Smooth muscle cell (in vitro differentiated cells): ENCODE data around the gene UGT1A10. TPM values are rescaled to one million over a fixed set of nuclear protein-coding genes. Genes with fewer than 3 reads are reported as not detected.

Experiments used
- DNase-seq: peaks from one replicate; lab custom pipeline; 2025; ENCODE audit not compliant: unreplicated experiment; lab: John Stamatoyannopoulos, UW
- H2AFZ ChIP-seq: fragments of 200-600 bp; sonication (generic); 2 replicates; pipeline ENCODE4 v1.6.0; 2016; ENCODE audit warnings: antibody characterized with exemption, low read depth, mild to moderate bottlenecking
- H3F3A ChIP-seq: fragments of 200-600 bp; sonication (generic); 2 replicates; pipeline ENCODE4 v1.6.0; 2017; ENCODE audit warnings: antibody characterized with exemption, low read depth
- H3K27ac ChIP-seq: fragments of 200-600 bp; sonication (generic); 2 replicates; pipeline ENCODE4 v1.5.1; 2016; ENCODE audit warnings: low read depth, mild to moderate bottlenecking
- H3K27me3 ChIP-seq: fragments of 200-600 bp; sonication (generic); 2 replicates; pipeline ENCODE4 v1.6.1; 2016; ENCODE audit warnings: low read depth, mild to moderate bottlenecking
- H3K36me3 ChIP-seq: fragments of 200-600 bp; sonication (generic); 2 replicates; pipeline ENCODE4 v1.5.1; 2016; ENCODE audit warnings: low read depth
- H3K4me1 ChIP-seq: fragments of 200-600 bp; sonication (generic); 2 replicates; pipeline ENCODE4 v1.5.1; 2016; ENCODE audit warnings: low read depth
- H3K4me2 ChIP-seq: fragments of 200-600 bp; sonication (generic); 2 replicates; pipeline ENCODE4 v1.6.0; 2016; ENCODE audit warnings: mild to moderate bottlenecking
- H3K4me3 ChIP-seq: fragments of 200-600 bp; sonication (generic); 2 replicates; pipeline ENCODE4 v1.5.1; 2016; ENCODE audit warnings: mild to moderate bottlenecking
- H3K79me2 ChIP-seq: fragments of 200-600 bp; sonication (generic); 2 replicates; pipeline ENCODE4 v1.6.0; 2016; ENCODE audit warnings: low read depth, mild to moderate bottlenecking
- H3K9ac ChIP-seq: fragments of 200-600 bp; sonication (generic); 2 replicates; pipeline ENCODE4 v1.6.0; 2016; ENCODE audit warnings: low read depth
- H3K9me3 ChIP-seq: fragments of 200-600 bp; sonication (generic); replicated peaks from 2 replicates; pipeline ENCODE4 v1.5.1; 2016; ENCODE audit warnings: low read depth
- H4K20me1 ChIP-seq: fragments of 200-600 bp; sonication (generic); 2 replicates; pipeline ENCODE4 v1.6.0; 2016; ENCODE audit warnings: low read depth
- CTCF ChIP-seq: fragments of 200-600 bp; sonication (generic); IDR thresholded peaks from 2 replicates; pipeline ENCODE4 v1.5.1; 2017; ENCODE audit warnings: borderline replicate concordance, mild to moderate bottlenecking, antibody characterized with exemption; ENCODE audit not compliant: insufficient read depth, poor library complexity, severe bottlenecking
- WGBS: methylation state at CpG from one replicate; pipeline ENCODE4 v1.1.7; 2016; ENCODE audit warnings: low lambda C conversion rate; 5-methylcytosine and 5-hydroxymethylcytosine counted together
- polyA plus RNA-seq: library from polyadenylated mRNA; unstranded; fragments of >200 nt; fragmentation: Nextera tagmentation; extraction: Ambion mirVana; gene quantifications from 2 replicates; pipeline ENCODE4 v1.2.1, GENCODE V29; 2016
- total RNA-seq: library from RNA; depleted of rRNA; stranded (reverse); fragments of >200 nt; gene quantifications from 2 replicates; pipeline ENCODE4 v1.2.3, GENCODE V29; 2014

Gene UGT1A10
- total and polyA plus RNA-seq, 2 experiments from 2014 or later = not detected

GRCh38 chr2:233689501-233689900 is 53.3 kb downstream of the UGT1A10 start:
- H3K4me1 ChIP-seq = no peaks in the 10 kb centered on the region
- H3K36me3 ChIP-seq = no peaks in the 10 kb centered on the region
- WGBS = 59% methylated on average over 3 of the region's 3 CpGs
- no peak overlapping the region for H2AFZ ChIP-seq
- no peak overlapping the region for H3K9ac ChIP-seq
- DNase-seq = no peak
- H3K9me3 ChIP-seq = no peaks in the 10 kb centered on the region
- H4K20me1 ChIP-seq = no peaks in the 10 kb centered on the region
- no peaks in the 10 kb centered on the region for H3K27me3 ChIP-seq
- no peak overlapping the region for H3K4me3 ChIP-seq
- H3K4me2 ChIP-seq = no peak overlapping the region
- H3K79me2 ChIP-seq = no peaks in the 10 kb centered on the region
- H3F3A ChIP-seq = no peaks in the 10 kb centered on the region
- H3K27ac ChIP-seq = no peak overlapping the region
- TF ChIP-seq CTCF = no peak

GRCh38 chr2:233690444-233690843 is 54.2 kb downstream of the UGT1A10 start:
- no peak overlapping the region for H3K4me3 ChIP-seq
- no peak overlapping the region for H3K27ac ChIP-seq
- H3K36me3 ChIP-seq = no peaks in the 10 kb centered on the region
- no peak overlapping the region for H3K9ac ChIP-seq
- no peaks in the 10 kb centered on the region for H3F3A ChIP-seq
- no peak for TF ChIP-seq CTCF
- H3K79me2 ChIP-seq = no peaks in the 10 kb centered on the region
- no peak overlapping the region for H2AFZ ChIP-seq
- H3K4me2 ChIP-seq = no peak overlapping the region
- H3K9me3 ChIP-seq = no peaks in the 10 kb centered on the region
- H3K27me3 ChIP-seq = no peaks in the 10 kb centered on the region
- no peaks in the 10 kb centered on the region for H4K20me1 ChIP-seq
- no peaks in the 10 kb centered on the region for H3K4me1 ChIP-seq
- 87% methylated on average over 4 of the region's 4 CpGs for WGBS
- no peak for DNase-seq

DNA sequence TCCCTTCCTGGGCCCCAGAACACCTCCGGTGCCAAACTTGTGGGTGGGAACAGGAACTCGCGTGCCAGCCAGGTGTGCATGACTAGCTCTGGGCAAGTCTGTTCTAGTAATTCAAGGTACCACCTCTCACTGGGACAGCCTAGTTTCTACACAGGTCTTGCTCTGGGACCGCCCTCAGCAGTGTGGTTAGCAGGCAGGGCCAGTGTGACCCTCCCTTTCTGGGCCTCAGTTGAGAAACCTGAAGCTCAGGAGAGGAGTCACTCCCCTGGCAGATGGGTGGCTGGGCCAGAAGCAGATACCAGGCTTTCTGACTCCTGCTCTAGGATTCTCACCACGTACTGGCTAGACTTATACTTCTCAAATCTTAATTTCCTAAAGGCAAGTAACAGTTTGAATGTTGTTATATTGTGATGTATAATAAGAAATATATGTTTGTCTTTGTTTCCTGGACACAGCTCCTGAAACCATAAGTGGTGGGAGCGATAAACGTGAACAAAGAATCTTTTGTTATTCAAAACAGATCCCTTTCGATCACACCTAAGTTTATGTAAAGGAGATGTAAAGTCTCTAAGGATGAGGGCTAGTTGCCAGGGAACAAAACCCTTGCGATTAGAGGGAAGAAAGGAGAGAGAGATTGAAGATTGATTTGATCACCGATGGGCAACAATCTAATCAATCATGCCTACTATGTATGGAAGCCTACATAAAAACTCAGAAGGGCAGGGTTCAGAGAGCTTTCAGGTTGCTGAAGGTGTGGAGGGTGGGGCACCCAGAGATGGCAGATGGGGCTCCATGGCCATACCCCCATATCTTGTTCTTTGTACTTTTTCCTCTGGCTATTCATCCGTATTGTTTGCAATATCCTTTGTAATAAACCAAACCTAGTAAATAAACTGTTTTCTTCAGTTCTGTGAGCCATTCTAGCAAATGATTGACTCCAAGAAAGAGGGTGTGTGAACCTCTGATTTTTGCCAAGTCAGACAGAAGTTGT is 55.5 kb downstream of the UGT1A10 start:
- Histone ChIP-seq H3K4me1 (no peaks in the 10 kb centered on the region), H3K27me3 (no peaks in the 10 kb centered on the region), H3K36me3 (no peaks in the 10 kb centered on the region), H3K27ac (no peak overlapping the region), H3K9ac (no peak overlapping the region), H3F3A (no peaks in the 10 kb centered on the region), H2AFZ (no peak overlapping the region), H3K4me3 (no peak overlapping the region), H3K79me2 (no peaks in the 10 kb centered on the region), H3K9me3 (no peaks in the 10 kb centered on the region), H4K20me1 (no peaks in the 10 kb centered on the region), H3K4me2 (no peak overlapping the region)
- TF ChIP-seq CTCF = no peak
- no peak for DNase-seq
- 88% methylated on average over 11 of the region's 11 CpGs for WGBS
